Panc1 (cell line): ENCODE results near the gene LYRM4. TPM values are rescaled to one million over a fixed set of nuclear protein-coding genes. Genes with fewer than 3 reads are reported as not detected.

ENCODE experiments used
- ATAC-seq: fragments of 200-7000 bp; cut with Tn5 transposase; 2 replicates; pipeline ENCODE4 v1.9.1; 2020; ENCODE audit warnings: mild to moderate bottlenecking, moderate library complexity
- BruUV-seq: library from RNA; stranded (reverse); fragments of 400-500 nt; replicated peaks from 2 replicates; lab custom pipeline; 2021; lab: Mats Ljungman, UMichigan
- CTCF ChIA-PET: fragments of 300-600 bp; sonication (Branson Sonifier 250); formaldehyde crosslinking; loops from one replicate; lab custom pipeline; 2022; ENCODE audit warnings: antibody characterized with exemption; lab: Charles Lee
- POLR2A ChIA-PET: fragments of 300-600 bp; sonication (Branson Sonifier 250); formaldehyde crosslinking; loops from one replicate; lab custom pipeline; 2022; ENCODE audit warnings: antibody characterized with exemption; lab: Charles Lee
- DNase-seq: peaks from one replicate; pipeline ENCODE4 v3.0.0-alpha.2; 2010; ENCODE audit warnings: low read depth, low spot score
- H3K27ac ChIP-seq: 2 replicates; pipeline ENCODE4 v1.5.1; 2011; ENCODE audit warnings: mild to moderate bottlenecking, low read length, inconsistent platforms
- H3K27me3 ChIP-seq: fragments of 200-500 bp; sonication (Bioruptor generic); 2 replicates; pipeline ENCODE4 v1.6.0; 2014; ENCODE audit warnings: low read length, inconsistent platforms; ENCODE audit not compliant: control insufficient read depth, insufficient read depth
- H3K36me3 ChIP-seq: fragments of 200-500 bp; sonication (Bioruptor generic); 2 replicates; pipeline ENCODE4 v1.5.1; 2014; ENCODE audit warnings: inconsistent platforms, mild to moderate bottlenecking, low read length, moderate library complexity; ENCODE audit not compliant: control insufficient read depth, insufficient read depth
- H3K4me1 ChIP-seq: 2 replicates; pipeline ENCODE4 v1.5.1; 2011; ENCODE audit warnings: inconsistent platforms, mild to moderate bottlenecking, low read length, moderate library complexity; ENCODE audit not compliant: control insufficient read depth, insufficient read depth
- H3K4me3 ChIP-seq, 2 experiments: 2 replicates each; pipeline ENCODE4 v1.5.1; 2011 to 2012; ENCODE audit warnings: low read depth in 2 of 2, low read length in 2 of 2, mild to moderate bottlenecking in 2 of 2, inconsistent platforms in 1 of 2, moderate library complexity in 1 of 2
- H3K9me3 ChIP-seq: fragments of 200-500 bp; sonication (Bioruptor generic); 2 replicates; pipeline ENCODE4 v1.5.1; 2014; ENCODE audit warnings: low read depth, mild to moderate bottlenecking, inconsistent platforms, low read length, moderate library complexity; ENCODE audit not compliant: control insufficient read depth, insufficient read depth
- CTCF ChIP-seq: fragments of 450-650 bp; IDR thresholded peaks from 2 replicates; pipeline ENCODE4 v1.5.1; 2017; ENCODE audit warnings: mild to moderate bottlenecking
- POLR2AphosphoS5 ChIP-seq: IDR thresholded peaks from 2 replicates; pipeline ENCODE4 v1.6.1; 2012; ENCODE audit warnings: mild to moderate bottlenecking, low read depth, low read length, moderate library complexity
- REST ChIP-seq, 2 experiments: IDR thresholded peaks; 2 replicates each; pipeline ENCODE4 v1.6.1; 2011 to 2012; ENCODE audit warnings: low read depth in 2 of 2, control low read depth in 1 of 2, low read length in 1 of 2, mild to moderate bottlenecking in 1 of 2, moderate library complexity in 1 of 2; ENCODE audit not compliant: insufficient read depth in 1 of 2
- SIN3A ChIP-seq: IDR thresholded peaks from 2 replicates; pipeline ENCODE4 v1.6.1; 2012; ENCODE audit warnings: low read depth, mild to moderate bottlenecking, low read length, moderate library complexity, borderline replicate concordance; ENCODE audit not compliant: insufficient read depth
- TCF7L2 ChIP-seq: IDR thresholded peaks from 2 replicates; pipeline ENCODE4 v1.6.1; 2011; ENCODE audit warnings: mild to moderate bottlenecking, low read depth, low read length, inconsistent platforms
- in situ Hi-C: cut with HindIII; loops from 2 replicates; pipeline ENCODE4 v1.10.0; 2016; ENCODE audit warnings: low sequenced_read_pairs, low pct_unique_long_range_greater_than_20kb
- intact Hi-C: fragments of 100-400 bp; cut with micrococcal nuclease; formaldehyde crosslinking; loops from one replicate; pipeline ENCODE4 v1.10.0; 2022; ENCODE audit not compliant: unreplicated experiment
- total RNA-seq: library from RNA; stranded (reverse); gene quantifications from one replicate; pipeline ENCODE4 v1.2.1, GENCODE V29; 2021; ENCODE audit not compliant: unreplicated experiment

The LYRM4 gene
- total RNA-seq, 1 experiment from 2014 or later: 27.4 TPM

- ChIA-PET POLR2A (no interaction called here), CTCF (no interaction called here)
- no peaks in the 10 kb centered on the region for H3K9me3 ChIP-seq
- no peak overlapping the region for H3K27ac ChIP-seq
- no peaks in the 10 kb centered on the region for H3K36me3 ChIP-seq
- ATAC-seq (no peak), DNase-seq (no peak)
- TF ChIP-seq REST (IDR thresholded peaks at IDR 0.05; ENCODE audit: insufficient read depth in 1 of 2, low read depth in 2 of 2, low read length in 1 of 2) (no peak), TCF7L2 (no peak), POLR2AphosphoS5 (no peak), CTCF (no peak), SIN3A (no peak)
- in situ Hi-C loops (no loop called here), intact Hi-C loops (no loop called here)
- H3K4me3 ChIP-seq: no peak overlapping the region
- no peaks in the 10 kb centered on the region for H3K27me3 ChIP-seq
- H3K4me1 ChIP-seq: no peaks in the 10 kb centered on the region
- no TSS peak for BruUV-seq
Observed at GRCh38 chr6:5151360-5151954, 109.3 kb downstream of the LYRM4 start.

GRCh38 chr6:5150551-5151075 is 110.1 kb downstream of the LYRM4 start:
- intact Hi-C loops: no loop called here
- H3K9me3 ChIP-seq: no peaks in the 10 kb centered on the region
- H3K4me3 ChIP-seq: no peak overlapping the region
- ChIA-PET POLR2A (no interaction called here), CTCF (no interaction called here)
- no peak for DNase-seq
- H3K36me3 ChIP-seq: no peaks in the 10 kb centered on the region
- BruUV-seq: no TSS peak
- TF ChIP-seq CTCF (no peak), POLR2AphosphoS5 (no peak), TCF7L2 (no peak), REST (IDR thresholded peaks at IDR 0.05; ENCODE audit: insufficient read depth in 1 of 2, low read depth in 2 of 2, low read length in 1 of 2) (no peak), SIN3A (no peak)
- no peaks in the 10 kb centered on the region for H3K27me3 ChIP-seq
- no peak for ATAC-seq
- H3K27ac ChIP-seq: no peak overlapping the region
- in situ Hi-C loops: no loop called here
- H3K4me1 ChIP-seq: no peaks in the 10 kb centered on the region
